Uterus (tissue), 2 donors: ENCODE results near the gene SOX15.

ENCODE experiments used
- CTCF ChIP-seq, 4 experiments: fragments of 200-600 bp in 2 of 4; fragments of 450-650 bp in 2 of 4; sonication (generic) in 2 of 4; IDR thresholded peaks; one replicate each; pipeline ENCODE4 v1.5.1; 2016 to 2019; ENCODE audit warnings: antibody characterized with exemption in 4 of 4, mild to moderate bottlenecking in 2 of 4, moderate library complexity in 1 of 4
- POLR2A ChIP-seq, 2 donors: fragments of 450-650 bp; IDR thresholded peaks; one replicate each; pipeline ENCODE4 v1.6.1; 2016; ENCODE audit warnings: antibody characterized with exemption in 2 of 2, mild to moderate bottlenecking in 1 of 2, moderate library complexity in 1 of 2

- no peak for TF ChIP-seq POLR2A (IDR thresholded peaks at IDR 0.05)
- TF ChIP-seq CTCF (IDR thresholded peaks at IDR 0.05), result peak in 3 of 4 experiments; percentile 43 to 55 (median 53)
Measured at GRCh38 chr17:7560172-7561027, 29.5 kb downstream of the SOX15 start.
